ENCODE data around the gene VAV2.

DNA sequence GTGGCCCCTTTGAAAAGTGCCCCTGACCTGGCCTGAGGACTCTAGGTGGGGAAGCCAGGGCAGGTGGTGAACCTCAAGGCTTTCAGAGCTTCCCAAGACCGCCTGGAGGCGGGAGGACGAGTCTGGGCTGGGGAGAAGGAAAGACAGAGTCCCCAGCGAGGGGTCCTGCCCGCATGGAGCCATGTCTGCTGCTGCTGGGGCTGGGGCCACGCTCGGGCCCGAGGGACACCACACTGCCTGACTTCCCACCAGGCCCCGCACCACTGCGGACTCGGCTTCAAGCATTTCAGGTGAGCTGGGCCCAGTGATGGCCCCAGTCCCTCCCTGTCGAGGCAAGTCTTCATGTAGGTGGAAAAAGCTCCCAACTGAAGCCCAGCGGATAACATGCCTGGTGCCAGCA, 191.9 kb downstream of the VAV2 start:
- TF ChIP-seq, protein P1, sequence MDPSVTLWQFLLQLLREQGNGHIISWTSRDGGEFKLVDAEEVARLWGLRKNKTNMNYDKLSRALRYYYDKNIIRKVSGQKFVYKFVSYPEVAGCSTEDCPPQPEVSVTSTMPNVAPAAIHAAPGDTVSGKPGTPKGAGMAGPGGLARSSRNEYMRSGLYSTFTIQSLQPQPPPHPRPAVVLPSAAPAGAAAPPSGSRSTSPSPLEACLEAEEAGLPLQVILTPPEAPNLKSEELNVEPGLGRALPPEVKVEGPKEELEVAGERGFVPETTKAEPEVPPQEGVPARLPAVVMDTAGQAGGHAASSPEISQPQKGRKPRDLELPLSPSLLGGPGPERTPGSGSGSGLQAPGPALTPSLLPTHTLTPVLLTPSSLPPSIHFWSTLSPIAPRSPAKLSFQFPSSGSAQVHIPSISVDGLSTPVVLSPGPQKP (IDR thresholded peaks at IDR 0.05; ENCODE audit: borderline replicate concordance, low read depth, low read length) = no peak
- TF ChIP-seq, protein P2, sequence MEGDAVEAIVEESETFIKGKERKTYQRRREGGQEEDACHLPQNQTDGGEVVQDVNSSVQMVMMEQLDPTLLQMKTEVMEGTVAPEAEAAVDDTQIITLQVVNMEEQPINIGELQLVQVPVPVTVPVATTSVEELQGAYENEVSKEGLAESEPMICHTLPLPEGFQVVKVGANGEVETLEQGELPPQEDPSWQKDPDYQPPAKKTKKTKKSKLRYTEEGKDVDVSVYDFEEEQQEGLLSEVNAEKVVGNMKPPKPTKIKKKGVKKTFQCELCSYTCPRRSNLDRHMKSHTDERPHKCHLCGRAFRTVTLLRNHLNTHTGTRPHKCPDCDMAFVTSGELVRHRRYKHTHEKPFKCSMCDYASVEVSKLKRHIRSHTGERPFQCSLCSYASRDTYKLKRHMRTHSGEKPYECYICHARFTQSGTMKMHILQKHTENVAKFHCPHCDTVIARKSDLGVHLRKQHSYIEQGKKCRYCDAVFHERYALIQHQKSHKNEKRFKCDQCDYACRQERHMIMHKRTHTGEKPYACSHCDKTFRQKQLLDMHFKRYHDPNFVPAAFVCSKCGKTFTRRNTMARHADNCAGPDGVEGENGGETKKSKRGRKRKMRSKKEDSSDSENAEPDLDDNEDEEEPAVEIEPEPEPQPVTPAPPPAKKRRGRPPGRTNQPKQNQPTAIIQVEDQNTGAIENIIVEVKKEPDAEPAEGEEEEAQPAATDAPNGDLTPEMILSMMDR (conservative IDR thresholded peaks at IDR 0.05; ENCODE audit: low read depth, low read length) = no peak
- TF ChIP-seq POLR2A (IDR thresholded peaks at IDR 0.05; ENCODE audit: low read depth, low read length) (no peak), MXI1 (IDR thresholded peaks at IDR 0.05; ENCODE audit: borderline replicate concordance, low read depth, low read length) (no peak), USF2 (IDR thresholded peaks at IDR 0.05; ENCODE audit: low read depth, low read length) (no peak), MAZ (IDR thresholded peaks at IDR 0.05; ENCODE audit: borderline replicate concordance, low read depth, low read length) (no peak), RAD21 (IDR thresholded peaks at IDR 0.05; ENCODE audit: low read length) (no peak)
